ENCODE results near the gene ALDH2.

The ALDH2 gene

DNA sequence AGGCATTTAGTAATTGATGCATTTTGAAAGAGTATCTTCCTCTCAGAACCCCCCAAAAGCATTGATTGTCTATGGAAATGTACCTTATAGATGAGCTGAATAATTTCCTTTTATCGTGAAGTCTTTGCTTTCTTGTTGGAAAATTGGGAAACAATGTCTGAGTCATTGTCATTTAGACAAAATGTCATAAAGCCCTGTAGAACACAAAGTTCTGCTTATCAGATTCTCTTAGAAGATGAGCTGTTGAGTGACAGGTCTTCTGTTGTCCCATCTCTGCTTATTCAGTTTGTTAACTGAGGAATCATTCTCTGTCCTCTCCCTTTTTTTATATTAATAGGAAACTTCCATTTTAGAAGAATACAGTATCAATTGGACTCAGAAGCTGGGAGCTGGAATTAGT is 98.2 kb downstream of the ALDH2 start:
- H2AFZ ChIP-seq (ENCODE audit: low read length) = no peak overlapping the region
- no peak overlapping the region for H3K4me3 ChIP-seq (ENCODE audit: low read length, poor library complexity, severe bottlenecking)
- H3K4me1 ChIP-seq (ENCODE audit: insufficient read depth, low read length, poor library complexity, severe bottlenecking) = no peaks in the 10 kb centered on the region
- peaks cover 45% of the 10 kb centered on the region for H3K79me2 ChIP-seq (ENCODE audit: insufficient read depth, low read length)
- H3K9me2 ChIP-seq (replicated peaks; ENCODE audit: low read depth, low read length) = no peaks in the 10 kb centered on the region
- no peak overlapping the region for H3K9ac ChIP-seq (ENCODE audit: low read depth, low read length, poor library complexity, severe bottlenecking)
- peaks cover 10% of the 10 kb centered on the region for H4K20me1 ChIP-seq (ENCODE audit: insufficient read depth, low read length, poor library complexity, severe bottlenecking)
- no peak overlapping the region for H3K4me2 ChIP-seq (ENCODE audit: low read depth, low read length, poor library complexity, severe bottlenecking)
- peaks cover 46% of the 10 kb centered on the region for H3K36me3 ChIP-seq (ENCODE audit: insufficient read depth, low read length)
- TF ChIP-seq, protein P1, sequence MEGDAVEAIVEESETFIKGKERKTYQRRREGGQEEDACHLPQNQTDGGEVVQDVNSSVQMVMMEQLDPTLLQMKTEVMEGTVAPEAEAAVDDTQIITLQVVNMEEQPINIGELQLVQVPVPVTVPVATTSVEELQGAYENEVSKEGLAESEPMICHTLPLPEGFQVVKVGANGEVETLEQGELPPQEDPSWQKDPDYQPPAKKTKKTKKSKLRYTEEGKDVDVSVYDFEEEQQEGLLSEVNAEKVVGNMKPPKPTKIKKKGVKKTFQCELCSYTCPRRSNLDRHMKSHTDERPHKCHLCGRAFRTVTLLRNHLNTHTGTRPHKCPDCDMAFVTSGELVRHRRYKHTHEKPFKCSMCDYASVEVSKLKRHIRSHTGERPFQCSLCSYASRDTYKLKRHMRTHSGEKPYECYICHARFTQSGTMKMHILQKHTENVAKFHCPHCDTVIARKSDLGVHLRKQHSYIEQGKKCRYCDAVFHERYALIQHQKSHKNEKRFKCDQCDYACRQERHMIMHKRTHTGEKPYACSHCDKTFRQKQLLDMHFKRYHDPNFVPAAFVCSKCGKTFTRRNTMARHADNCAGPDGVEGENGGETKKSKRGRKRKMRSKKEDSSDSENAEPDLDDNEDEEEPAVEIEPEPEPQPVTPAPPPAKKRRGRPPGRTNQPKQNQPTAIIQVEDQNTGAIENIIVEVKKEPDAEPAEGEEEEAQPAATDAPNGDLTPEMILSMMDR (conservative IDR thresholded peaks at IDR 0.05; ENCODE audit: low read length) = no peak
- TF ChIP-seq EZH2phosphoT487 (IDR thresholded peaks at IDR 0.05; ENCODE audit: borderline replicate concordance) = no peak
- H3K27me3 ChIP-seq (ENCODE audit: insufficient read depth, low read length, poor library complexity, severe bottlenecking) = no peaks in the 10 kb centered on the region
- no peaks in the 10 kb centered on the region for H3K9me3 ChIP-seq (ENCODE audit: insufficient read depth, low read depth, low read length)
- H3F3A ChIP-seq (ENCODE audit: low read depth) = no peaks in the 10 kb centered on the region

Measured in Loucy (cell line).